CD1c-positive myeloid dendritic cell (primary cell): ENCODE measurements around the gene TNP2.

Experiments used
- DNase-seq: peaks from one replicate; pipeline ENCODE4 v3.0.0-alpha.2; 2016; ENCODE audit errors: extremely low spot score

Gene TNP2

DNA sequence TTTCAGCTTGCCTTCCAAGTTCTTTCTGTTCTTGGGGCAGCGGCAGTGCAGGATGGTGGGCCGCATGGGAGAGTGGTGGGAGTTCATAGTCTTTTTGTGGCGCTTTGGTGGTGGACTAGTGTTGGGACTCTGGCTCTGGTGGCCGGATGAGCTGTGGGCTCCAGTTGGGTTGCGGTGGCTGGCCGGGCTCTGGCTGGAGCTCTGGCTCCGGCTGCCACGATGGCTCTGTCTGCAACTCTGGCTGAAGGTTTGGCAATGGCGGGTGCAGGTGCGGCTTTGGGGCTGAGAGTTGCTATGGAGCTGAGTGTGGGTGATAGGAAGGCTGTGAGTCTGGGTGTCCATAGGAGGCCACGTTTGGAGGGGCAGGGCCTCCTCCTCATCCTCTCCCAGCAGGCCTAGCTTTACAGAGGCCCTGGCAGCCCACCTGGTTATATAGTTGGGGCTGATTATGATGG, at the start of gene TNP2:
TNP2 (minus strand) TSS at position 405 of the 455 bp plus-strand sequence; CDS start at position 342, 63 bp downstream.
- no peak for DNase-seq

DNA sequence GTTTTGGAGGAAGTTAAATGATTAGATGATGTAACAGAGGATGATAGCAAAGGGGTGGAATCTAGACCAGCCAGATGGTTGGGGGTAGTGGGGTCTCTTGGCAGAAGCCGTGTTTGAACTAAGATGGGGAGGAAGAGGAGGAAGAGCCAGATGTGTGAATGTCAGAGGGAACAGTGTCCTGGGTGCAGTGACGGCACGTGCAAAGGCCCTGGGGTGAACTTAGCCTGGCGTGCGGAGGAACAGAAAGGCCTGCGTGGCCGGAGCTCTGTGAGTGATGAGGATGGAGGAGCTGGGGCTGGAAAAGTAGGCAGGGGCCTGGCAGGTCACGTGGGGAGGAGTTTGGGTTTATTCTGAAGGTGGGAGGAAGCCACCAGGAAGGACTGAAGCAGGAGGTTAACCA, 49.7 kb upstream of the TNP2 start:
- no peak for DNase-seq

DNA sequence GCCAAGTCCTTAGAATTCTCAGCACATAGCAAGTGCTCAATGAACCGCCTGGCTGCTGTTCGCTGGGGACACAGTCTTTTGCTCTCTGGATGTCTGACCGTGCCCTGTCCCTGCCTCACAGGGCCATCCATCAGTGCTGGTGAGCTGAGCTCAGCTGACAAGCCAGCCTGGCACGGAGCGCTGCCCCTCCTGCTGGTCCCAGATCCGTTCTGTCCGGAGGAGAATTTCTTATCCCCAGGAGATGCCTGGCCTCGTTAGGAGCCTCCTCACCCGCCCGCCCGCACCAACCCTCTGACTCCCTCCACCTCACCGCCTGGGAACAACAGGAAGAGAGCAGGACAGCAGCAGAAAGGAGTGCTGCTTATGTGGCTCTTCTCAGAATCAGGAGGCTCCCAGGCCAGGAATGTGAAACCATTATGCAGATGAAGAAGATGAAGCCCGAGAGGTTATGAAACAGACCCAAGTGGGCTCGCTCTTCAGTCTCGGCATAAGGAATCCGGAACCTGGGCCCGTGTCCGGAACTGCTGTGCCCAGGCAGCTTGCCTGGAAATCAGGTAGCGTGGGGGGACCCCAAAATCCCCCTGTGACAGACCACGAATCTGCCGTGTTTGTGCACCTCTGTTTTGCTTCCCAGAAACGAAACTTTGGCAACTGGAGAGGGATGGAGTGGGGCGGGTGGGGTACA, 47.3 kb upstream of the TNP2 start:
- DNase-seq, result no peak

DNA sequence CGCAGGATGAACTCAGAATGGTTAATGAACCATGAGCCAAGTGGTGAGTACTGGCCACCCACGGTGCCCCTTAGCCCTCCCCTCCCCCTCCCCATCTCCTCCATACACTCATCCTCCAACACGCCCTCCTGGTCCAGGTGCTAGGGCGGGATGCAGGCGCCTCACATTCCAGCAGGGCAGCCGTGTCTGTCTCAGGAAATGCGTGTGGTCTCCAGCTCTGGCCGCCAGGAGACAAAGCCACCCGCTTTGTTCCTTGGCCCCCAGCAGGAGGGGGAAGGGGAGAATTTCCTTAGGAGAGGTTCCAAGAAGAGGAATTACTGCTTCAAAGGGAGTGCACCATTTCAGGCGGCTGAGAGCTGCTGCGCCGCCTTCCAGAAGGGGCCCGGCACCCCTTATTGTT, 46.4 kb upstream of the TNP2 start:
- DNase-seq, result no peak

DNA sequence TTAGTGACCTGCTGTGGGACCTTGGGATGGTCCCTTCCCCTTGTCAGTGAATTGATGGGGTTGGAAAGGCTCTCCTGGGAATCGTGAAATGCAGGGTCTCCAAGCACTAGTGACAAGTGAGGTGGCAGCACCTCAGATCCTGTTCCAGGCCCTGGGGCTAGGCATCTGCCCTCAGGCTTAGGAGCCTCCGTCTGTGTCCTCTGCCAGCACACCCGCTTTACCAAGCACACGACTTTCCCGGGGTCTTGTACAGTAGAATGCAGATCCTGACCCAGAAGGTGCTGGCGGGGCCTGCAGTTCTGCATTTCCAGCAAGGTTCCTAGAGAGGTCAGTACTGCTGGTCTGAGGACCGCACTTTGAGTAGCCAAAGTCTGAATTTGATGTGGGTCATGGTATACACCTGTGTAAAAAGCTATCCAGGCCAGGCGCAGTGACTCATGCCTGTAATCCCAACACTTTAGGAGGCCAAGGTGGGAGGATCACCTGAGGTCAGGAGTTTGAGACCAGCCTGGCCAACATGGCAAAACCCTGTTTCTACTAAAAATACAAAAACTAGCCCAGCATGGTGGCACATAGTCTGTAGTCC, 45.3 kb upstream of the TNP2 start:
- no peak for DNase-seq

DNA sequence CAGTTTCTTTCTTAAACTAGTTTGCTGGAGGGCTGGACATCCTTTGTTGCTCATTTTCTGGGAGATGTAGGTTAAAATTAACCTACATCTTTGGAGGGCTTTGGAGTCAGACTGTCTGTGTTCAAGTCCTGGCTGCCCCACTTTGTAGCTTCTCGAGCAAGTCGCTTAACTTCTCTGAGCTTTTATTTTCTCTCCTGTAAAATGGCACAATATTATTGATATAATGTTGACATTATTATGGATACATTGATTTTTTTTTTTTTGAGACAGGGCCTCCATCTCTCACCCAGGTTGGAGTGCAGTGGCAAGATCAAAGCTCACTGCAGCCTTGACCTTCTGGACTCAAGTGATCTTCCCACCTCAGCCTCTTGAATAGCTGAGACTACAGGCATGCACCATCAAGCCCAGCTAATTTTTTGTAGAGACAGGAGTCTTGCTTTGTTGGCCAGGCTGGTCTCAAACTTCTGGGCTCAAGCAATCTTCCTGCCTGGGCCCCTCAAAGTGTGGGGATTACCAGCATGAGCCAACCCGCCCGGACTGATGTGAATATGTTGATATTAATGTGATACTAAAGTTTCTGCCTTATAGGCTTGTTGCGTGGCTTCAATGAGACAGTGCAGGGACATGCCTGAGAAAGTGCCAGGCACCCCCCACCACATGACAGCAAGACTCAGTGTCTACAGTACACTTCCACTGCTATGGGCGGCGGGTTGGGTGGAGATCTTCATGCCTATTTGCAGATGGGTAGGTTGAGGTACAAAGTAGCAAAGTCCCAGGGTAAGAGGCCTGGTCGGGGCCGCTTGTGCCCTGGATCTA, 44.6 kb upstream of the TNP2 start:
- DNase-seq, result no peak

DNA sequence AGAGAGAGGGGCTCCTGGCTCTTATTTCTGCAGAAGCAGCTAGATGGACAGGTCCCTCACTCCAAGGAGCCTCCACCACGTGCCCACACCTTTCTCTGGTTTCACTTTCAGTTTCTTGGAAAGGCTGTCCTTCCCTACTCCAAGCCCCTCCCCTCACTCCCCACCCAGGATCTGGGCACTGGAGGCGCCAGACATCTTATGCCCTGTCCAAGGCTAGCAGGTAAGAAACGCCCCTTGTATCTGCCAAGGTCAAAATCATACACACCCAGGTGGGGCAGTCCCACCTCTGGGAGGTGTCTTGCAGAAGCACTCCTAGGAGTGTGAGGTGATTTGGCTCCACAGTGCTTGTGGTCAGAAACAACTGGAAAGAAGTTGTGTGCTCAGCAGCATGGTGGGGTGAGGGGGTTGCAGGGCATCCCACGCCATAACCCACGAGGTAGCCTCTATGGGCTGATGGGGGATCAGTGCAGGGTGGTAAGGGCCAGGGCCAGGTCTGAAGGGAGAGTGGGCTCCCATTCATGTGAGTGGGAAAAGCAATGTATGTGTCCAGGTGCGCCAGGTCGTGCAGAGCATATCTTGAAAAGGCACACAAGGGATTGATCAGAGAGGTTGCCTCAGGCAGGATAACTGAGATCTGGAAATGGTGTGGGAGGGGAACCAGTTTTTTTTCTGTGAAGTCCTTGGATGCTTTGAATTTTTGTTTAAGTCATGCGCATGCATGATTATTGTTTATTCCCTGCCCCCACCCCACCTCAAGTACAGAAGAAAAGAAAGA, 43.8 kb upstream of the TNP2 start:
- DNase-seq, result peak; percentile 27

DNA sequence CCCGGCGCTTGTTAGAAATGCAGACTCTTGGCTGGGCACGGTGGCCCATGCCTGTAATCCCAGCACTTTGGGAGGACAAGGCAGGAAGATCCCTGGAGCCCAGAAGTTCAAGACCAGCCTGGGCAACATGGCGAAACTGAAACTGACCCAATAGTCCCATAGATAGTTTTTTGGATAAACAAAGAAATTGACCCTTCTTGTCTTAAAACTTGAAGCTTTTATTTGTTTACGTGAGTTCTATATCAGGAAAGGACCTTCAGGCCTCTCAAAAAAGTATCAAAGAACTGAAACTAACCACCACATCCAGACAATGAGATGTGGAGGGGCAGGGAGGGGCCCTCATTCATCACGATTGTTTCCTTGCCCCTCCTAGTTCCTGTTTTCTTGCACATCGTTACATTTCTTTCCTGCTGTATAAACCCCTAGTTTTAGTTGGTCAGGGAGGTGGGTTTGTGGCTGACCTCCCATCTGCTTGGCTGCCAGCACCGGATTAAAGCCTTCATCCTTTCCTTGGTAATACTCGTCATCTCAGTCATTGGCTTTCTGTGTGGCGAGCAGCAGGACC, 42.0 kb upstream of the TNP2 start:
- peak; percentile 81 for DNase-seq

DNA sequence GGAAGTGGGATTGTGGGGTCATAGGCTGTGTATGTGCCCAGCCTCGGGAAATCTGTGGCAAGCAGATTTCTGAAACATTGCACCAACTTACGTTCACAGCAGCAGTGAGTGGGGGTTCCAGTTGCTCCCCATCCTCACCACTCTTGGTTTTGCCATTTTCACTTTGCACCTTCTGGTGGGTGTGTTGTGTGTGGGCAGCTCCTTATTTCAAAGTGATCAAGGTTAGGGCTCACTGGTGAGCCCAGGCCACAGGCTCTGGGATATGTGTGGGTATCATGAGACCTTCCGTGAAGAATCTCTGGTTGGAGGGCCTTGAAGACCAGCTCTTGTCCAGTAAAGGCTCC, 41.5 kb upstream of the TNP2 start:
- no peak for DNase-seq

DNA sequence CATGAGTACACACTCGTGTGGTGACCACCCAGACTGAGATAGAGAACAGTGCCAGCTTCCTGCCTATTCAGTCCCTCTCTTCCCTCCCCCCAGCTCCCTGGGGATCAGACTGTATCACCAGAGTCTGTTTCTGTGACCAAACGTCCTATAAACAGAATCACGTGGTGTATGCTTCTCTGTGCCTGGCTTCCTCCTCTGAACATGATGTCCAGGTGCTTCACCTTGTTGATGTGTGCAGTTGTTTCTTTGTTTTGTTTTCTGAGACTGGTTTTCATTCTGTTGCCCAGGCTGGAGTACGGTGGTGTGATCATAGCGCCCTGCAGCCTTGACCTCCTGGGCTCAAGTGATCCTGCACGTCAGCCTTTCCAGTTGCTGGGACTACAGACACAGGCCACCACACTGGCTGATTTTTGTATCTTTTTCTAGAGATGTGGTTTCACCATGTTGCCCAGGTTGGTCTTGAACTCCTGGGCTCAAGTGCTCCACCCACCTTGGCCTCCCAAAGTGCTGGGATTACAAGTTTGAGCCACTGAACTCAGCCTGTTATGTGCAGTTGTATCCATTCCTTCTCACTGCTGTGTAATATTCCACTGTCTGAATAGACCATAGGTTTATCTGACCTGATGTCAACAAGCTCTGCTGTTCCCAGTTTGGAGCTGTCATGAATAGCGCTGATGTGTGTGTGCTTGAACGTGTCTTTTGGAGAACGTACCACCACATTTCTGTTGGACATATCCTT, 40.9 kb upstream of the TNP2 start:
- peak; percentile 18 for DNase-seq

DNA sequence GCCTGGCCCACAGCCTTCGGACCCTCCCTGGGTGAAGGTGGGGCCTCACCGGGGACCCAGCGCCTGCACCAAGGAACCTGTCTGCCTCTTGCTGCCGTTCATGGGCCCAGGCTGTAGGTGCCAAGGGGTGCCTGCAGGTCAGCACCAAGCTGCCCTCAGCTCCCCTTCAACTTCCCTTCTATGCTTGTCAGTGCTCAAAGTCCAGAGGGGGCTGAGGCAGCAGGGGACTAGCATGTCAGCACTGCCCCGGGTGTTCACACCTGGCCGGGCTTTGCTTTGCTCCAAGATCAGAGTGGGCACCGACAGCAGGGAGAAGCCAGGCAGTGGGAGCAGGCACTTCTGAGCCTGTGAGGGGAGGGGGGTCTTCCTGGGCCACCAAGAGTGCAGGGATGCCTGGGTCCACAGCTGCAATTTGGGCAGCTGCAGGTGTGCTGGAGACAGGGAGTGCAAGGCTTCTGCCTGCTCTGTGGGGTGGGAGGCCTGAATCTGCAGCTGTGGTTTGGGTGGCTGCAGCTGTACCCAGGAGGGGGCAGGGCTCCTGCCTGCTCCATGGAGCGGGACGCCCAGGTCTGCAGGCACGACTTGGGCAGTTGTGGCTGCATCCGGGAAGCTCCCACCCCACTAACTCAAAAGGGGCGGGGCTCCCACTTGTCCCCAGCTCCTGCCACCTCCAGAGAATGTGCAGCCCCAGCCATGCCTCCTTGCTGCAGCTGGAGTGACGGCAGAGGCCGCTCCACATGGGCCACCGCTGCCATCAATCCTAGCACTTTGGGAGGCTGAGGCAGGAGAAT, 39.6 kb upstream of the TNP2 start:
- DNase-seq, result no peak

DNA sequence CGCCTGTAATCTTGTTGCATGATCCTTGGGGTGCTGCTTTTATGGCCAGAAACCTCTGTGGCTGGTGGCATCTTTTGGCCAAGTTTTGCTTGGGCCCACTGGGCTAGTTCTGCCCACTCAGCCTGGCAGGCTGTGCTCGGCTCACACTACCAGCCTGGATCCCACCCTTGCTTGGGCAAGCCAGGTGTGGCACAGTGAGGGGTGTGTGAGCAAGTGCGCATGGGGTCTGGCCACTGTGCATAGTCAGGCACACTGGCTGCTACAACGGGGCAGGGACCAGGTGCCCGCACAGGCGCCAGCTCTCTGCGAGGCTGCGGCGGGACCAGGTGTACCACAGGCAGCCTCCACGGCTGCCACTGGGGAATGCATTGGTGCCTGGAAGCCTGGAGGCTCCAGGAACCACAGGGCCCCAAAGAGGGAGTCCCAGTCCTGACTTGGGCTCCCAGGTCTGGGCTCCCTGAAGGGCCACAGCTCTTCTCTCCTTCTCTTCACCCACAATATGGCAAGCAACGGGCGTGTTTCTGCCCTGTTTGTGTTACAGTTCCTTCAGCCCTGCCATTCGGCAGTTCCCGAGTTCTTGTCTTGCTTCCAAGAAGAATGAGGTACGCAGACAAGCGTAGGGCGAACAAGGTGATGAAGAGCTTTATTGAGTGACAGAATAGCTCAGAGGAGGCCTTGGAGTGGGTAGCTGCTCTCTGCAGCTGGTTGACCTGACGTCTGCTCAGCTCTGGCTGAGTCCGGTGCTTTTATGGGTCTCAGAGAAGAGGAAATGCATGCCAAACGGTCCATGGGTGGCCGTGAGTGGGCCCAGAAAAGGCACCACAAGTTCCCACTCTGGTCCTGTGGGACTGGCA, 38.7 kb upstream of the TNP2 start:
- peak; percentile 20 for DNase-seq

DNA sequence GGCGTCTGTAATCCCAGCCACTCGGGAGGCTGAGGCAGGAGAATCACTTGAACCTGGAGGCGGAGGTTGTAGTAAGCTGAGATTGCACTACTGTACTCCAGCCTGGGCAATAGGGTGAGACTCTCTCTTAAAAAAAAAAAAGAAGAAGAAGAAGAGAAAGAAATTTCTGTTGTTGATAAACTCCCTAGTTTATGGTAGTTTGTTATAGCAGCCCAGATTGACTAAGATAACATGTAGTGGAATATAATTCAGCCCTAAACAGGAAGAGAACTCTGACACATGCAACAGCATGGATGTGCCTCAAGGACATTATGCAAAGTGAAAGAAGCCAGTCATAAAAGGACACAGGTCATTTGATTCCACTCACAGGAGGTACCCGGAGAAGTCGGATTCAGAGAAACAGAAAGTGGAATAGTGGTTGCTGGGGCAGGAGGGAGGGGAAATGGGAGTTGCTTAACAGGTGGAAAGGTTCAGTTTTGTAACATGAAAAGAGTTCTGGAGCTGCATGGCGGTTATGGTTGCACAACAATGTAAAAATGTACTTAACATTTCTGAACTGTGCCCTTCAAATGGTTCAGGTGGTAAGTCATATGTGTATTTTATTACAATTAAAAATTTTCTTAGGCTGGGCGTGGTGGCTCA, 38.0 kb upstream of the TNP2 start:
- peak; percentile 71 for DNase-seq

DNA sequence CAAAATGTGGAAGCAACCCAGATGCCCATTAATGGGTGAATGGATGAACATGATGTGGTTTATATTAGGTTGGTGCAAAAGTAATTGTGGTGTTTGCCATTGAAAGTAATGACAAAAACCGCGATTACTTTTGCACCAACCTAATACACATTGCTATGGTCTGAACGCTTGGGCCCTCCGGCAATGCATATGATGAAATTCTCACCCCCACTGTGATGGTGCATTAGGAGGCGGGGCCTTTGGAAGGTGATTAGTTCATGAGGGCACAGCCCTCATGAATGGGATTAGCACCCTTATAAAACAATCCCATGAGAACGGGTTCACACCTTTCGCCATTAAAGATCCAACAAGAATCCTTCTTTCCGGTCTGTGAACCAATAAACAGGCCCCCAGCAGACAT, 37.3 kb upstream of the TNP2 start:
- DNase-seq, result no peak

DNA sequence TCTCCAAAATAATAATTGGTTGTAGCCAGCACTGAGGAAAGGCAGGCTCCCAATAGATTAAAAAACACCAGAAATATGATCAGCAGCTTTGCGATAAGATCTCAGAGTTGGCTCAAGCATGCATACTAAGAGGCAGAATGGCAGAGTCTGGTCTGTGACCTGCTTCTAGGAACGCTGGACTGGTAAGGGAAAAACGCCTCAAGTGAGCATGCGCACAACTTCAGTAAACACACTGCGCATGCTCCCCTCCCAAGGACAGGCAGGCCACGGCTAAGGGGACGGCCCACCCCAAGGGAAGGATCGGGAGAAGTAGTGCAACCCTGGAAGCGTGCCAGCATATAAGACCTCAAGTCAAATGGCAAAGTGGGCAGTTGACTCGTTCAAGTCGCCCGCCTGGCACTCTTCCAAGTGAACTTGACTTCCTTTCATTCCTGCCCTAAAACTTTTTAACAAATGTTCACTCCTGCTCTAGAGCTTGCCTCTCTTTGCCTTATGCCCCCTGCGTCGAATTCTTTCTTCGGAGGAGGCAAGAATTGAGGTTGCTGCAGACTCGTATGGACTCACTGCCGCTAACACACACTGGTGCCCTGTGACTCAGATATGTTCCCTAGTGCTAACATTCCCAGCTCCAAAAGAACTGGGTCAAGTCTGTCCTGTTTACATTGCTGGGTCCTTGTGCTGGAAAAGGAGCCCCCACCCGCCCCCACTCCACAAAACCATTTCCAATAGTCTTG, 34.4 kb upstream of the TNP2 start:
- no peak for DNase-seq

DNA sequence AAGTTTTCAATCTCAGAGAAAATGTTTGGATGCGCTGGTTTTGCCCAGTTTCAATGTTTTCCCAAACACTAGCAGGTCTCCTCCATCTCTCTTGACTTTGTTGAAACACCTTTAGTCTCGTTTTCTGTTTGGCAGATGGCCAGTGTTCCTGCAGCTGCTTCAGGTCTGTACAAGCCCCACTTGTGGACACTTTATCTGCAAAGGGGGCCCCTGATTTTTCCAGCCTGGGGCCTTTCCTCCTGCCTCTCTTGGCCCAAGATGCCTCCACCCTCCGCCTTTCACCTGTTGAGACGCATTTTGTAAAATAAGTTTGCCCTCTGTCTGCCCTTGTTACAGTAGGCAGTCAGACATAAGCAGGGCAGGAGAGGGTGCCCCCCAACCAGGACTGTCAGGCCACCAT, 33.9 kb upstream of the TNP2 start:
- DNase-seq, result no peak

DNA sequence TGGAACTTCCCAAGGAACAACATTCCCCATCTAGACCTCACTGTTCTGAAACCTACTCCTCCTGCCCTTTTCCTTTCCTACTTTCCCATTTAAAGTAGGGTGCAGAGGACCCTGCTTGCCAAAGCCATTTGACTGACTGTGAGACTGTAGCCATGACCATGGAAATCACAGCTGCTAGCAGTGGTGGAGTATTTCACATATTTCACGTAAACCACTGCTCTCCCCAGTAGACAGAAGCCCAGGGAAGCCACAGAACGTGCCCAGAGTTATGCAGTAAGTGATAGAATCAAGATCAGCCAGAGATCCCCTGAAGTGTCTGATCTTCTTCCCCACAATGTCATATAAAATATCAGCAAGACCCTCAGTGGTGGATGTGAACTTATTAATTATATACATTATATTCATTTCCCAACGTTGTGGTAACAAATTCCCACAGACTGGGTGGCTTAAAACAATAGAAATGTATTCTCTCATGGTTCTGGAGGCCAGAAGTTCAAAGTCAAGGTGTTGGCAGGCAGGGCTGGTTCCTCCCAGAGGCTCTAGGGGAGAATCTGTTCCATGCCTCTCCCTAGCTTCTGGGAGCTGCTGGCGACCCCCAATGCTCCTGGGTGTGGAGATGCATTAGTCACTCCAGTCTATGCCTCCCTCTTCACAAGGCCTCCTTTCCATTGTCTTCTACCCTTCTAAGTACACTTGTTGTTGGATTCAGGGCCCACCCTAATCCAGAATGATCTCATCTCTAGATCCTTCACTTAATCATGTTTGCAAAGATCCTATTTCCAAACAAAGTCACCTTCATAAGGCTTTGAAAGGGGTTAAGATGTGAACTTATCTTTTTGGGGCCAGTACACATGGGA, 32.7 kb upstream of the TNP2 start:
- no peak for DNase-seq
